DMS53 treated with DMSO at 0.1 percent for 48 hours (cell line): ENCODE measurements around the gene FBXW8.

Experiments used
- DNase-seq: peaks from one replicate; lab custom pipeline; 2025; ENCODE audit not compliant: unreplicated experiment; lab: John Stamatoyannopoulos, UW

The FBXW8 gene

GRCh38 chr12:117020536-117021220, 109.9 kb downstream of the FBXW8 start:
- no peak for DNase-seq

- no peak for DNase-seq
Observed at GRCh38 chr12:117022465-117022864, 111.7 kb downstream of the FBXW8 start.

DNA sequence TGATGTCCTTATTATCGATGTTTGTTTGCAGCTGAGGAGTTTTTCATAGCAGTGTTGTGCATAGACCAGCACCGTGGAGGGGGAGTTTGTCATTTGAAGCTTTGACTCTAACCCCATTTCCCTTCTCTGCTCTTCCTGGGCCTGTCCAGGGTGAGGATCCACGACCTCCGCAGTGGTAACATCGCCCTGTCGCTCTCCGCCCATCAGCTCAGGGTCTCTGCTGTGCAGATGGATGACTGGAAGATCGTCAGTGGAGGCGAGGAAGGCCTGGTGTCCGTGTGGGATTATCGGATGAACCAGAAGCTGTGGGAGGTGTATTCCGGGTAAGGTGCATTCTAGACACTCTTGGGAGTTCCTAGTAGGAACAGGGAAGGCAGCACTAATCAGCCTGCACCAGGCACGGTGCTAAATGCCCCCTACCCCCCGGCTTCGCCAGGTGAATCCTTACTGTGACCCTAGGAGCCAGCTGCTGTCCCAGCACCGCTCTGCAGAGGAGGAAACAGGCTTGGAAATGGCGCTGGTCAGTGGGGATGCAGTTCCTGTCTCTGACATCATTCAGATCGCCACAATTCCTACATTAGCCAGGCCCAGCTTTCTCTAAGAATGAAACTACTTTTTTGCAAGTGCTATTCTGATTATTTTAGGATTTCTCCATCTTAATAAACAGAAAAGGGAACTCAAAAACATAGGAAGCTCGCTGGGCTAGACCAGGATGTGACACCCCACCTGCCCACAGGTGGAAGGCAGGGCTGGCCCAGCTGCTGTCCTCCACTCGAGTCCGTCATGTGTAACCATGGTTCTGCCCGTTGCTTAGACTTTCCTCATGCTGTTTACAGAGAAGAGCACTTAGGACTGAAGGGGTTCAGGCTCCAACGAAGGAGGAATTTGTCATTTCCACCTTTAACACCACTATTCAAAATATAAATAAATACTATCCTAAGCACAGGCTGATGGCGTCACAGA, 113.5 kb downstream of the FBXW8 start:
- DNase-seq, result no peak

GRCh38 chr12:117024961-117025480, 114.3 kb downstream of the FBXW8 start:
- no peak for DNase-seq

DNA sequence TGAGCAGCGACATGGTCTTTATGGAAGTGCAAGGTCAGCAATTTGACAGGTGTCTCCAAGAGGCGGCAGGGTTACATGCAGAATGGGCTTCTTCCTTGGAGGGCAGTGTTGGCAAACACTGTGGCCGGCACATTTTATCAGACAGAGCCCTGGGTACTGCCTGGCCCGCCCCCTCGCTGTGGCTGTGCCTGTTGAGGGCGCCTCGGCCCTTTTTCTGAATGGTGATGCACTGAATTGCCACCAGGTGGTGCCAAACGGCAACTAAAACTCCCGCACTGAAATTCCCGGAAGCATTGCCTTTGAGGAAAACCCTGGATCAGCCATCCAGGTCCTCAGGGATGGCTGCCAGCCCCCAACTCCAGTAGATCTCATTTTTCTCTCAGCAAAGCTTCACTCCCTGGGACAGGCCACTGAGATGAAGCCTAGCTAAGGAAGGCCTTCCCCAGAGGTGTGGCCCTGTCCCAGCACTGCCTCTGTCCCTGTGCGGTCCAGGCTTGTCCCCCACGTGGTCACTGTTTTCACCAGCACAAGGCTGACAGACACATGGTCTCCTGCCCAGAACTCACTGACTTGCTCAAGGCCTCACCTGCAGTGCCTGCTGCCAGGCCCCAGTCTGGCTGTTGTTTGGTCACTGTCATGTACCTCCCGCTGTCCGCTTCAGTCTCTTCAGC, 114.9 kb downstream of the FBXW8 start:
- peak; percentile 78 for DNase-seq

DNA sequence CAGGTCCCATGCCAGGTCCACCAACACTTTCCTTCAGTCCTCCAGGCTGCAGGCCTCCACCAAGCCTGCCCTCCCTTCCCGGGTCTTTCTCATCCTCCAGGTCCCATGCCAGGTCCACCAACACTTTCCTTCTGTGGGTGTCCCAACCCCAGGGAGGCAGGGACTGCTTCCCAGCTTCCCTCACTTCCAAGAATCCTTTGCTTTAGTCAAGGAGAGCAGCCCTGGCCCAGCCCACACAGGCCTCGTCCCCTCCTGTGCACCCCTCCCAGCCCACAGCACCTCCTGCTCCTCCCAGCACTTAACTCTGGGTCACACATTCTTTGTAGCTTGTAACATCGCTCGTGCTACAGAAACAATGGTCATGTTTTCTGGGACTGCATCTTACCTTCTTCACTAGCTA, 115.6 kb downstream of the FBXW8 start:
- DNase-seq, result no peak

GRCh38 chr12:117026921-117027250, 116.1 kb downstream of the FBXW8 start:
- no peak for DNase-seq

DNA sequence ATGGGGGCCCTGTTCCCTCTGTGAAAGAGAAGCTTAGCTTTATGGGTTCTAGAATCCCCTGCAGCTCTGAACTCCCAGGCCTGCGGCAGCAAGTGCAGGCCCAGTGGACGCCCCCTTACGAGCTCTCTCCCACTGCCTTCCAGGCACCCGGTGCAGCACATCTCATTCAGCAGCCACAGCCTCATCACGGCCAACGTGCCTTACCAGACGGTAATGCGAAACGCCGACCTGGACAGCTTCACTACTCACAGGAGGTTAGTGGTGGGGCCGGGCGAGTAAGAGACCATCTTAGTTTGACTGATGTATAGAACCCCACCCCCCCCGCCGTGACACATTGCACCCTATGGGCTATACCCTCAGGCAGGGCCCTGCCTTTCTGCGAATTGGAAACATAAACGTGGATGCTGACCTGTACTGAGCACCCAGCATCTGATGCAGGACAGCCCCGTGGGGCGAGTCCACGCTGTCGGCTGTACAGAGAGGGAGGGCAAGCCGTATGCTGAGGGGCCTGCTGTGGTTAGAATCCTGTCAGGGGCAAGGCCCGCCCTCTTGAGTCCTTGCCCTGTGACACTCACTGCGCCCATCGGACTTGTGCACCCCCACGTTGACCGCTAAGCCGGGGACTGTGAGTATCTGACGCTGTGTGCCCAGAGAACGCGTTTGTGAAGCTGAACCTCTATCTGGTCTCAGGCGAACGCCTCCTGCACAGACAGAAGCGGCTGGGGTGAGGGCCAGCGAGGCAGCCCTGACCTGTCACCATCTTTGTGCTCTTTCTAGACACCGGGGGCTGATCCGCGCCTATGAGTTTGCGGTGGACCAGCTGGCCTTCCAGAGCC, 116.7 kb downstream of the FBXW8 start:
- DNase-seq, result no peak

DNA sequence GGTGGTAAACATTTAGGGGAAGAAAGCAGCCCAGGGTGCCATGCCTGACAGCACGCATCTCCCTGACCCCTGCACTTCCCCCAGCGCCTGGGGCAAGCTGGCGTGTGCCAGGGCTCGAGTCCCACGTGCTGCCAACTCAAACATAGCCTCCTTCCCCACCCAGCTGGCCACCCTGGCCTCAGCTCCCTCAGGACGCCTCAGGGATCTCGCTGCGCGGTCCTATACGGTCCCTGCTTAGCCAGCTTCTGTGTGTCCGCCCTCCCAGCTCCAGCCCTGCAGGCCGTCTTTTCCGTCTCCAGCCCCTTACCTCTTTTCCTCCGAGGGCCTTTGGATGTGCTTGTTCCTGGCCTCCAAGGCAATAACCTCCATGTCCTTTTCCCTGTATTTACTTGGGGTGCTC, 117.5 kb downstream of the FBXW8 start:
- no peak for DNase-seq

DNA sequence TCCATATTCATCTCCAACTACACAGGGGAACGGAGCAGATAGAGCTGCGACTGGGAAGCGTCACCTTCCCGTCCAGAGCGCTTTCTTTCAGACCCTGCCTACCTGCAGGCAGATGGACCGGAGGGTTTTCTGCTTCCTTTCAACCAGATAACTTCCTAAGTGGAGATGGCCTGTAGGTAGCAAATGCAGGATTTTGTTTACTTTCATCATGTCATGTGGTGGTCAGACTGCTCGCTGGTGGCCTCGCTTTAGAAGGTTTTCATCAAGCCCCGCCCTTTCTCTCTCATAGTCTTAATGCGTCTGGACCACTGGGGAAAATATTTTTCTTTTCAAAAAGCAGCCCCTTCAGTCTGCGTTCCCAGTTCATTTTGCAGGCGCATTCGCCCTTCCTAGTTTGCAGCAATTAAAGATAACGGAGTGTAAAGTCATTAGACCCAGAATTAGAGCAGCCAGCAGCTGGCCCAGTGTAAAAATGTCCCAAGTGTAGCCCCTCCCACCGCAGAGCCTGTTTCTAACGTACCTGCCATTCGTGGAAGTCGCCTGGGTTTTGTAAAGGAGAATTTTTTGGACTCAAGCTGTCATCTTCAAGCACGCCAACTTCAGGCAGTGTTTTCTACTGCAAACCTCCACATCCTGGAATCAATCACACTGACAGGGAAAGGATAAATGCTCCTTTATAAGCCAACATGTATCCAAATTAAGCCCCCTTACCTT, 119.6 kb downstream of the FBXW8 start:
- DNase-seq, result no peak

GRCh38 chr12:117031843-117032592, 121.3 kb downstream of the FBXW8 start:
- no peak for DNase-seq

- DNase-seq, result no peak
Observed at GRCh38 chr12:117032593-117033381, 122.0 kb downstream of the FBXW8 start.

DNA sequence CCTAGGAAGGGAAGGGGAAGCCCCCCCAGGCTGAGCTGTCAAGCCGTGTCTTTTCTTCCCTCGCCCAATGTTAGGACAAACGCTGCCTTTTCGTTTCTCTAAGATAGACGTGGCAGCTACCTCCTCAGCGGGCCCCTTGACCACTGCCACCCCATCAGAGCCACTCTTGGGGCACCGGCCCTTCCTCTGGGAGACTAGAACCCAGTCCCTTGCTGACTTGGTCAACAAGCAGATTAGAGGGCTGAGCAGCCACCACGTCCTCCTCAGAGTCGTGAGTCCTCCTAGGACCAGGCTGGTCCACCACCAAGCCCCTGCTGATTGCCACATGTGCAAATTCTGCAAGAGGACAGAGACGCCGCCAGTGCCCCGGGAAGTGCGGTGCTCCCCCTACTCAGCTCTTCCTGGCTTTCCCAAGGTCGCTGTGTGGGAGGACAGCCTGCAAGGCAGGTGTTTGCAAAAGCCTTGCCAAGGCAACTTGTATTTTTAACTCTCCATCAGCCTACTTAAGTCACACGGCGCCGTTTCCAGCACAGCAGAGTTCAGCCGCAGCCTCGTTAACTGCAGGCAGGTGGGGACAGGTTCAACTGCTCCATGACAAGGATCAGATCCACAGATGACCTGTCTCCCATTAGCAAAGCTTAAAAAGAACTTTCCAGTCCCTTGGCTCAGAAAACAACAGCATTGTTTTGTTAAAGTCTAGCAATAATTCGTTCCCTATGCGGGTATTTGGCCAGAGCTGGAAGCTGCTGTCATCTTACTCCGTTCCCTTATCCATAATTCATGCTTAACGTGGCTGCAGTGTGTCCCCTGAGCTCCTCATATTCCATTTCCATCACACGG, 122.9 kb downstream of the FBXW8 start:
- DNase-seq, result no peak

GRCh38 chr12:117034249-117034648, 123.5 kb downstream of the FBXW8 start:
- no peak for DNase-seq

DNA sequence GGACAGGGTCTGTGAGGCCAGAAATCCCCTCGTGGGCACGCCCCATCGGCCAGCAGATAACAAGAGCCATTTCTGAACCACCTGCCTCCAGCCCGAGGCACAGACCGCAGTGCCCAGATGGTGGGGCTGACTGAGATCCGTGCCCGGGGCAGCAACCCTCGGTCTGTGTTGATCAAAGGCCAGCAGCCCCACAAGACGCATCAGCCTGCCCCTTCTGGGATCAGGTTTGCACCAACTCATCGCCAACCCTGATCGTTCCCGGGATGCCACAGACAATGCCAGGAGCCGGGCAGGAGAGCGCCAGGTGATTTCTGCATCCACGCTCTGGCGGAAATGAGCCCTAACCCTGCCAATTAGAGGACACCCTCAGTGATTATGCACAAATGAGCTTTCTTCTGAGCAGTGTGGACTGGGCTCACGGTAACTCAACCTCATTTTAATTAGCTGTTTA, 124.0 kb downstream of the FBXW8 start:
- no peak for DNase-seq

DNA sequence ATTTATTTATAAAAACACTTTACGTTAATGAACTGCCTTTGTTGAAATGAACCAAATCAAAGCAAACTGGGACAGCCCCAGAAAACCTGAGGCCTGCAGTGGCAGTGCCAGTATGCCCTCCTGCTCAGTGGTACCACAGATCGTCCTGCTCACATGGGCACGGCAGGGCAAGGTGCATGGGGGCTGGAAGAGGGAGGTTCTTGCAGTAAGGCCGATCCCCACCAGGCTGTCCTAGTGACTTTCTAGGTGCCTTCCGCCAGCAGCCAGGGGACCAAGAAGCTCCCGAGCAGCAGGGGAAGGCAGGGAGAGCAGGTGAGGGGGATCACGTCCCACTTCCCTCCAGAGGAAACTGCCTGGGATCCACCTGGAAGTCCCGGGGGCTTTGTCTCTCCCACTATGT, 124.5 kb downstream of the FBXW8 start:
- DNase-seq, result no peak

GRCh38 chr12:117036046-117036445, 125.3 kb downstream of the FBXW8 start:
- DNase-seq, result peak; percentile 62

DNA sequence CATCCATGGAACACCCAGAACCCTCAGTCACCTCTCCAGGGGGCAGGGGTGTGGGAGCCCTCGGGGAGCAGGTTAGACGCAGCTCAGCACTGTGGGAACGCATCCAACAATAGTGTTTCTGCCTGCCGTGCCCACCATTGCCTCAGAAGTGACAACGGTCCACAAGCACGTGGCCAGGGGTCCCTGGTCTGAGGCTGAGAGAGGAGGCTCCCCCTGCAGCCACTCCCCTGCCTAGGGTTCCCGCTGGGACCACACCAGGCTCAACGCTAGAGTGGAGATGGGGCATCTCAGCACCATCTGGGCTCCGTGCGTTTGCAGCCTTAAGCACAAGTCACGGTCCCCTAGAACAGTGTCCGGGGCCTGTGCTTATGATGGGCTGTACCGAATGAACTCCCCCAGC, 125.8 kb downstream of the FBXW8 start:
- no peak for DNase-seq
